ENCODE data around the gene TRMT44. TPM values are rescaled to one million over a fixed set of nuclear protein-coding genes. Genes with fewer than 3 reads are reported as not detected.

TRMT44 gene, protein sequence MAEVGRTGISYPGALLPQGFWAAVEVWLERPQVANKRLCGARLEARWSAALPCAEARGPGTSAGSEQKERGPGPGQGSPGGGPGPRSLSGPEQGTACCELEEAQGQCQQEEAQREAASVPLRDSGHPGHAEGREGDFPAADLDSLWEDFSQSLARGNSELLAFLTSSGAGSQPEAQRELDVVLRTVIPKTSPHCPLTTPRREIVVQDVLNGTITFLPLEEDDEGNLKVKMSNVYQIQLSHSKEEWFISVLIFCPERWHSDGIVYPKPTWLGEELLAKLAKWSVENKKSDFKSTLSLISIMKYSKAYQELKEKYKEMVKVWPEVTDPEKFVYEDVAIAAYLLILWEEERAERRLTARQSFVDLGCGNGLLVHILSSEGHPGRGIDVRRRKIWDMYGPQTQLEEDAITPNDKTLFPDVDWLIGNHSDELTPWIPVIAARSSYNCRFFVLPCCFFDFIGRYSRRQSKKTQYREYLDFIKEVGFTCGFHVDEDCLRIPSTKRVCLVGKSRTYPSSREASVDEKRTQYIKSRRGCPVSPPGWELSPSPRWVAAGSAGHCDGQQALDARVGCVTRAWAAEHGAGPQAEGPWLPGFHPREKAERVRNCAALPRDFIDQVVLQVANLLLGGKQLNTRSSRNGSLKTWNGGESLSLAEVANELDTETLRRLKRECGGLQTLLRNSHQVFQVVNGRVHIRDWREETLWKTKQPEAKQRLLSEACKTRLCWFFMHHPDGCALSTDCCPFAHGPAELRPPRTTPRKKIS
- 22.7 and 22.8 TPM in 2 replicates for total RNA-seq

- intact Hi-C loops (cut with micrococcal nuclease) = loop anchor here (1.0 to 2.0 kb wide), 3 partner anchors 12 to 282 kb away; partner anchors contain the start of gene ABLIM2
These were observed at the start of gene TRMT44, which contains the start of gene ACOX3 for GRCh38 chr4:8440492-8441311. Gene TRMT44 (plus strand): TSS chr4:8440777. CDS start chr4:8440823, 46 bp downstream. Gene ACOX3 (minus strand): TSS chr4:8440723. CDS start chr4:8416521, 24,202 bp downstream.

DNA sequence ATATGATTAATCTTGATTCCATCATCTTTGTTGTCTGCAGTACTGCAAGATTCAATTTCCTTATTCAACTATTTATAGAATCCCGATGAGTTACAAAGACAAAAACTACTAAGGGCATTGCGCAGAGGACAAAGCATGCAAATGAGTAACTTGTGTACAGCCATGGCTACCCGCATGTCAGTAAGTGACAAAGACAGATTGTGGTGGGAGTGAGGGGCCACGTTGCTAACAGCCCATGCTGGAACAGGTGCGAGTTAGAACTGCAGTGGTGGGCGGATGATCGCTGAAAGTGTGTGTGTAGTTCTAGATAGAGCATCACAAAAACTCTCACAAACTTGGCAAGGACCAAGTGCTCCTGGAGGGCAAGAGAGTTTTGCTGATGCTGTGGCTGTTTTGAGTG is 49.5 kb upstream of the TRMT44 start:
- intact Hi-C loops (cut with micrococcal nuclease) = no loop called here

- intact Hi-C loops (cut with micrococcal nuclease) = no loop called here
These were observed 48.6 kb upstream of the TRMT44 start for GRCh38 chr4:8391972-8392371.

GRCh38 chr4:8392591-8393190 is 47.9 kb upstream of the TRMT44 start:
- intact Hi-C loops (cut with micrococcal nuclease) = no loop called here

GRCh38 chr4:8393593-8394038 is 47.0 kb upstream of the TRMT44 start:
- intact Hi-C loops (cut with micrococcal nuclease) = no loop called here

DNA sequence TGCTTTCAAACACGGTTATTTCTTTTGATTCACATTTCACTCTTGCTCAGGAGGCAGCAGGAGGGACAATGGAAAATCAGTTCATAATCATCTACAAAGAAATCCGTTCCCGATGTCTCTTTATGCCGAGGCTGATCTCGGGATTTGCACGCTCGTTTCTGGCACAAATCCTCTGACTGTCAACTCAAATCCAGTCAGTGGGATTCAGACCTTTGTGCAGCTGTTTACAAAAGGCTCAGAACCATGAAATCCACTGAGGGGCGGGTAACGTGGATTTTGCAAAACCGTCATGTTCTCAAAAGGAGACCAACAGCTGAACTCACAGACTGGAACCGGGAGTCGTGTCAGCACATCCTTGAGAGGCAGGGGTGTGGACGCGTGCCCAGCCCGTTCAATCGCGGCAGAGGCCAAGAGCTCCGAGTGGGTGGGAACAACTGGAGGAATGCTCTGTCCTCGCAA is 46.5 kb upstream of the TRMT44 start:
- intact Hi-C loops (cut with micrococcal nuclease) = no loop called here

DNA sequence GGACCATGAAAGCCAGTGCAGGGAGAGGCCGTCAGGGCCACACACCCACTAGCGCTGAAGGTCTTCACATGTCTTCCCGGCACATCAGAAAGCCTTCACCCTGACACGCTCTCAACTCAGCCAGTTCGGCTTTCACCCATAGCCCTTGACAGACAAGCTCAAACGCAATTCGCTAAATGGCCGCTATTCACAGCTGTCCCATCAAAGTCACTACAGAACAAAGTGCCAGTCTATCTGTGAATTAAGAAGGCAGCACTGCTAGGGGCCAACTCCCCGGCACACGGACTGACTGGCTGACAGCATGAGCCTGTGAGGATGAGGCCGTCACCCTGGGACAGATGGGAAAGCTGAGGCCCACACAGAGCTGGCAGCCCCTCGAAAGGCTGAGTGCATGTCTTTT is 45.8 kb upstream of the TRMT44 start:
- intact Hi-C loops (cut with micrococcal nuclease) = no loop called here

GRCh38 chr4:8395504-8396296 is 44.9 kb upstream of the TRMT44 start:
- intact Hi-C loops (cut with micrococcal nuclease) = no loop called here

DNA sequence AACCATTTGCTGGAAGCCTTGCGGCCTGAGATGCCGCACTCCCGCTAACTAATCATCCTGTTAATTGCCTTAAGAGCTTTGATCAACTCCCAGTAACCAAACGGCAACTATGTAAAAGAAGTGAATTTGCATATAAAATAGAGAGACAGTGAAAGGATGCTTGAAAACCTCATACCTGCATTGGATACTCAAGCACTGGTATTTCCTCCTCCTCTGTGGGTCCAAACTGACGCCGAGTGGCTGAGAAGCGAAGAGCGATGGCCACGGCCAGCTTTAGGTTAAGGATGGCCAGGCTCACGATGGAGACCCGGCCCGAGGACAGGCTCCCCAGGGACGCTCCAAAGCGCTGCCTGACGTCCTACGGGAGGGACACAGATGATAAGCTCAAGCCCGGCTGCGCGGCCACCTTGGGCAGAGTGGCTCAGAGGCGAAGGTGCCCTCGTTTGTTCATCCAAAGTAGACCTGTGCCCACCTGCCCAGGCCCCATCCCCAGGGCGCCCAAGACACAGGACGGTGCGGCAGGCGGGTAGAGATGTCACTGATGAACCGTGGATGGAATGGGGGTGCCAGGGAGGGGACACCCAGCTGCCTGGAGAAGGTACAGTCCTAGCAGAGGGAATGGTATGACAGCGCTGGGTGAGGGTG is 43.7 kb upstream of the TRMT44 start:
- intact Hi-C loops (cut with micrococcal nuclease) = no loop called here

DNA sequence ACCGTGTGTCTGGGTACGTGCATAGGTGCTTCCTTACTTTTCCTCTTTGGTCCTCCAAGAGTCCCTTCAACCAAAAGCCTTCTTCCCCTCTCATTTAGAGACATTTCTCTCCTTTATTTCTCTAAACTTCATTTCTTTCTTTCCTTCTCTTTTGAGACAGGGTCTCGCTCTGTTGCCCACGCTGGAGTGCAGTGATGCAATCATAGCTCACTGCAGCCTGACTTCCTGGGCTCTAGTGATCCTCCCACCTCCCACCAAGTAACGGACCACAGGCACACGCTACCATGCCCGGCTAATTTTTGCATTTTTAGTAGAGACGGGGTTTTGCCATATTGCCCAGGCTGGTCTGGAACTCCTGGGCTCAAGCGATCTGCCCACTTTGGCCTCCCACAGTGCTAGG is 42.2 kb upstream of the TRMT44 start:
- intact Hi-C loops (cut with micrococcal nuclease) = no loop called here

- intact Hi-C loops (cut with micrococcal nuclease) = no loop called here
These were observed 41.3 kb upstream of the TRMT44 start for GRCh38 chr4:8399298-8399697.

DNA sequence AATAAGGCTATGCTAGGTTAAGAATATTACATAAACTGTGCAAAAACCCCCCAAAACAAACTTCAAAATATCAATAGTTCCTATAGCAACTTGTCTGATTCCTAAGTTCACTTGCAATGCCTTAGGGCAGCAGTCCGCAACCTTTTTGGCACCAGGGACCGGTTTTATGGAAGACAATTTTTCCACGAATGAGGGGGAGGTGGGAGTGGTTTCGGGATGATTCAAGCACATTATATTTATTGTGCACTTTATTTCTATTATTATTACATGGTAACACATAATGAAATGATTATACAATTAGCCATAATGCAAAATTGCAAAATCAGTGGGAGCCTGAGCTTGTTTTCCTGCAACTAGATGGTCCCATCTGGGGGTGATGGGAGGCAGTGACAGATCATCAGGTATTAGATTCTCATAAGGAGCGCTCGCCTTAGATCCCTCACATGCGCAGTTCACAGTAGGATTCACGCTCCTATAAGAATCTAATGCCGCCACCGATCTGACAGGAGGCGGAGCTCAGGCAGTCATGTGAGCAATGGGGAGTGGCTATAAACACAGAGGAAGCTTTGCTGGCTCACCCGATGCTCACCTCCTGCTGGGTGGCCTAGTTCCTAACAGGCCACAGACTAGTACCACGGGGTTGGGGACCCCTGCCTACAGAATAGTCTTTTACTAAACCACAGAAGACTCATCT is 39.8 kb upstream of the TRMT44 start:
- intact Hi-C loops (cut with micrococcal nuclease) = no loop called here

DNA sequence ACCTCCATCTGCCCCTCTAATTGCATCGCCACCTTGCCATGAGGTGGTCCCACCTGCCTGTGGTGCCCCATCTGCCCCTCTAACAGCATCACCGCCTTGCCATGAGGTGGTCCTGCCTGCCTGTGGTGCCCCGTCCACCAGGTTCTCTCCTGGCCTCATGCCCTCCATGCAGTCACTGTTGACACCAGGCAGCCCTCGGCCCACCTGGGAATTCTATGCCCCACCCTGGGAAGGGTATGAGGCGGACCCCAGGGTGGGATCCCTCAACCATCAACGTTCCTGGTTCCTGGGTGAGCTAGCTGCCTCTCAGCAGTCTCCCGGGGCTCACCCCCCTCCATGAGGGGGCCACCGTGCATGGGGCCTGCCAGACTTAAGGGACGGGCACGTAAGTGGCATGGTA is 38.9 kb upstream of the TRMT44 start:
- intact Hi-C loops (cut with micrococcal nuclease) = loop anchor here (2.0 kb wide), 1 partner anchor 225 kb away; no protein-coding TSS in a partner anchor

- intact Hi-C loops (cut with micrococcal nuclease) = loop anchor here (2.0 kb wide), 1 partner anchor 225 kb away; no protein-coding TSS in a partner anchor
These were observed 38.4 kb upstream of the TRMT44 start for GRCh38 chr4:8402181-8402597.

- intact Hi-C loops (cut with micrococcal nuclease) = loop anchor here (1.0 to 2.0 kb wide), 2 partner anchors 160 to 226 kb away; no protein-coding TSS in a partner anchor
These were observed 37.9 kb upstream of the TRMT44 start for GRCh38 chr4:8402640-8403039.

GRCh38 chr4:8403173-8403753 is 37.3 kb upstream of the TRMT44 start:
- intact Hi-C loops (cut with micrococcal nuclease) = loop anchor here (1.0 to 2.0 kb wide), 2 partner anchors 161 to 226 kb away; no protein-coding TSS in a partner anchor

GRCh38 chr4:8403976-8404375 is 36.6 kb upstream of the TRMT44 start:
- intact Hi-C loops (cut with micrococcal nuclease) = loop anchor here (1.0 to 2.0 kb wide), 2 partner anchors 162 to 227 kb away; no protein-coding TSS in a partner anchor

Measured in T-helper 2 cell treated with Interferon-gamma antibody and Interleukin-4, amounts not matched to agents 100 ng/mL and 5 ng/mL, for 36 hours (primary cell).